SU-DHL-6 (cell line): ENCODE data around the gene ZNF496.
"Not testable (repeated sequence)": the region's sequence is repeated elsewhere in the genome, so short reads cannot be mapped to it uniquely, and the experiment has no call there.

Experiments used
- H2AFZ ChIP-seq: fragments of 200-600 bp; sonication (generic); 2 replicates; pipeline ENCODE4 v1.6.1; 2014; ENCODE audit warnings: low read depth, mild to moderate bottlenecking, moderate library complexity, mixed read lengths, antibody characterized with exemption, low read length; ENCODE audit not compliant: severe bottlenecking
- H3F3A ChIP-seq: fragments of 200-600 bp; shearing (Covaris generic); 2 replicates; pipeline ENCODE4 v1.6.0; 2016; ENCODE audit warnings: antibody characterized with exemption, mild to moderate bottlenecking; ENCODE audit not compliant: insufficient read depth
- H3K27ac ChIP-seq: fragments of 200-600 bp; sonication (generic); 2 replicates; pipeline ENCODE4 v1.5.1; 2016; ENCODE audit warnings: low read depth, mild to moderate bottlenecking, low read length, moderate library complexity, mixed read lengths
- H3K27me3 ChIP-seq: fragments of 200-600 bp; sonication (generic), shearing (Covaris generic); 2 replicates; pipeline ENCODE4 v1.6.0; 2014; ENCODE audit warnings: mild to moderate bottlenecking, low read length
- H3K36me3 ChIP-seq: fragments of 200-600 bp; sonication (generic); 2 replicates; pipeline ENCODE4 v1.6.1; 2014; ENCODE audit warnings: mild to moderate bottlenecking, low read length, mixed read lengths
- H3K4me2 ChIP-seq: fragments of 300-600, 200-600 bp; shearing (Covaris generic), sonication (generic); 2 replicates; pipeline ENCODE4 v1.6.0; 2014; ENCODE audit warnings: low read length, low read depth, mild to moderate bottlenecking; ENCODE audit not compliant: poor library complexity, severe bottlenecking
- H3K4me3 ChIP-seq: fragments of 200-600 bp; sonication (generic); 2 replicates; pipeline ENCODE4 v1.5.1; 2014; ENCODE audit warnings: antibody characterized with exemption, low read length, mild to moderate bottlenecking, mixed read lengths; ENCODE audit not compliant: insufficient read depth, poor library complexity, severe bottlenecking
- H3K79me2 ChIP-seq: fragments of 200-600 bp; sonication (generic); 2 replicates; pipeline ENCODE4 v1.6.1; 2014; ENCODE audit warnings: mild to moderate bottlenecking, low read length, moderate library complexity; ENCODE audit not compliant: insufficient read depth
- H3K9ac ChIP-seq: fragments of 200-600 bp; sonication (generic); 2 replicates; pipeline ENCODE4 v1.7.0; 2014; ENCODE audit warnings: mild to moderate bottlenecking, low read length
- H3K9me2 ChIP-seq: fragments of 200-600 bp; sonication (generic); replicated peaks from 2 replicates; pipeline ENCODE4 v1.6.1; 2014; ENCODE audit warnings: low read length; ENCODE audit not compliant: insufficient read depth
- H3K9me3 ChIP-seq: fragments of 200-600 bp; sonication (generic); 2 replicates; pipeline ENCODE4 v1.6.1; 2014; ENCODE audit warnings: low read length, mixed read lengths; ENCODE audit not compliant: insufficient read depth
- H4K20me1 ChIP-seq: fragments of 200-600 bp; sonication (generic); 2 replicates; pipeline ENCODE4 v1.6.1; 2014; ENCODE audit warnings: low read depth, mild to moderate bottlenecking, antibody characterized with exemption, low read length, moderate library complexity, mixed read lengths
- CTCF ChIP-seq: fragments of 200-600 bp; sonication (generic); IDR thresholded peaks from one replicate; pipeline ENCODE4 v1.5.1; 2017; ENCODE audit warnings: antibody characterized with exemption, mild to moderate bottlenecking, low read length, moderate library complexity; ENCODE audit not compliant: insufficient read depth, poor library complexity, severe bottlenecking
- EZH2phosphoT487 ChIP-seq: fragments of 200-600 bp; sonication (generic), shearing (Covaris generic); conservative IDR thresholded peaks from 2 replicates; pipeline ENCODE4 v1.6.1; 2018; ENCODE audit warnings: mild to moderate bottlenecking, antibody characterized with exemption, low read length, moderate library complexity, mixed read lengths

ZNF496 gene

GRCh38 chr1:247291833-247292561 lies 39.7 kb downstream of the ZNF496 start:
- no peak for TF ChIP-seq EZH2phosphoT487
- TF ChIP-seq CTCF, result no peak
- no peaks in the 10 kb centered on the region for H3K9me3 ChIP-seq
- H3K79me2 ChIP-seq, result no peaks in the 10 kb centered on the region
- no peaks in the 10 kb centered on the region for H3K36me3 ChIP-seq
- H3K4me2 ChIP-seq, result no peak overlapping the region
- H3K9me2 ChIP-seq, result no peaks in the 10 kb centered on the region
- H4K20me1 ChIP-seq, result no peaks in the 10 kb centered on the region
- H3K27me3 ChIP-seq, result no peaks in the 10 kb centered on the region
- no peak overlapping the region for H3K4me3 ChIP-seq
- no peak overlapping the region for H2AFZ ChIP-seq
- no peaks in the 10 kb centered on the region for H3F3A ChIP-seq
- no peak overlapping the region for H3K27ac ChIP-seq
- H3K9ac ChIP-seq, result no peak overlapping the region

- H3K79me2 ChIP-seq, result no peaks in the 10 kb centered on the region
- H3K9ac ChIP-seq, result no peak overlapping the region
- H3K9me3 ChIP-seq, result no peaks in the 10 kb centered on the region
- H3K9me2 ChIP-seq, result no peaks in the 10 kb centered on the region
- H3K4me2 ChIP-seq, result no peak overlapping the region
- H2AFZ ChIP-seq, result no peak overlapping the region
- H3K27ac ChIP-seq, result no peak overlapping the region
- H3F3A ChIP-seq, result no peaks in the 10 kb centered on the region
- no peaks in the 10 kb centered on the region for H3K36me3 ChIP-seq
- H4K20me1 ChIP-seq, result no peaks in the 10 kb centered on the region
- TF ChIP-seq CTCF (no peak), EZH2phosphoT487 (no peak)
- H3K27me3 ChIP-seq, result no peaks in the 10 kb centered on the region
- no peak overlapping the region for H3K4me3 ChIP-seq
These were observed 40.5 kb downstream of the ZNF496 start for GRCh38 chr1:247291161-247291560.

GRCh38 chr1:247290576-247290975 lies 41.1 kb downstream of the ZNF496 start:
- no peak overlapping the region for H3K27ac ChIP-seq
- no peaks in the 10 kb centered on the region for H3K36me3 ChIP-seq
- no peak overlapping the region for H3K4me2 ChIP-seq
- H2AFZ ChIP-seq, result no peak overlapping the region
- H3K79me2 ChIP-seq, result no peaks in the 10 kb centered on the region
- H3K9ac ChIP-seq, result no peak overlapping the region
- no peaks in the 10 kb centered on the region for H4K20me1 ChIP-seq
- no peaks in the 10 kb centered on the region for H3K27me3 ChIP-seq
- TF ChIP-seq EZH2phosphoT487 (no peak), CTCF (no peak)
- H3K9me3 ChIP-seq, result no peaks in the 10 kb centered on the region
- H3K4me3 ChIP-seq, result no peak overlapping the region
- no peaks in the 10 kb centered on the region for H3K9me2 ChIP-seq
- H3F3A ChIP-seq, result no peaks in the 10 kb centered on the region

- not testable (repeated sequence) for H4K20me1 ChIP-seq, H3K4me2 ChIP-seq, H3K79me2 ChIP-seq, H3K9me3 ChIP-seq, H2AFZ ChIP-seq, H3K9me2 ChIP-seq, H3K36me3 ChIP-seq, H3K4me3 ChIP-seq, H3K27me3 ChIP-seq, H3F3A ChIP-seq, H3K27ac ChIP-seq, H3K9ac ChIP-seq
These were observed 42.3 kb downstream of the ZNF496 start for GRCh38 chr1:247289274-247289892.
